ENCODE measurements around the gene DUSP10.
A peak's percentile ranks its signal among the peaks of the same experiment; 100 is the strongest.

The DUSP10 gene

DNA sequence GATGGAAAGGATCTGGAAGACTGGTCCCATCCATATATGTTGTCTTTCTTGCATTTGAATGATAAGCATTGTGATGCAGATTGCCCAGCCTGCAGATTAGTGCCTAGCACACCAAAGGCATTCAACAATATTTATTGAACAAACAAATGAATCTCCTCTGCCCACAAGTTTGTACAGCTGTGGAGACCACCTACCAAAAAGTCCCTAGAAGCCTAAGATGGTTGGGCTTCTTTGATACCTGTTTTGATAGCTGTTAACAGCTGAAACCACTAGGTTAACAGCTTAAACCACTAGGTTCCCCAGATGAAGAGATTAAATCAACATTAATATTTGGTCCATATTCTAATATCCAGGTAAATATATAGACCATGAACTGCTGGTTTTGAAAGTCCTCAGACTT, 9.8 kb downstream of the DUSP10 start:
- DNase-seq (ENCODE audit: low spot score) = no peak

DNA sequence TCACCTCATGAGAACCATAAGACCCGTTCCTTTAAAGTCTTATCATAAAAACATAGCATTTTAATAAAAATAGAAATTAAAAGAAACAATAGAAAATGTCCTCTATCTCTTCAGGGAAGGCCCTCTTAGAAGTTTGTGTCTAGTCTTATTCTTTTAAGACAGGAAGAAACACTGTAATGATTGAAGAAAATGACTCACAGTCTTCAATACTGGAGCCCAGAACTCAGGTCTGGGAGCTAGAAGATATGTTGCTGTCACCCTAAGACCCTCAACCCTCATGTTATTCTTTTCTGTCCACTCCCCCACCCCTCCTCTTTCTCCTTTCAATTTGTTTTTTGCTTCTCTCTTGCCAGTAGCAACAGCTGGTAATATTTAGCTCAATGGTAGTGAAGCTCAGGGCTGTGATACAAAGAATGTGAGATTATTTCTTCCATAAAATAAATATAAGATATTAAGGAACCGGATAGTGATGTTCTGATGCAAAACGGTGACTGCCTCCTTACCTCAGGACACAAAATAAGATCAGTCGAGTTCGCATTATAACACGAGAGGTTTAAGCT, 12.0 kb downstream of the DUSP10 start:
- DNase-seq (ENCODE audit: low spot score) = no peak

DNA sequence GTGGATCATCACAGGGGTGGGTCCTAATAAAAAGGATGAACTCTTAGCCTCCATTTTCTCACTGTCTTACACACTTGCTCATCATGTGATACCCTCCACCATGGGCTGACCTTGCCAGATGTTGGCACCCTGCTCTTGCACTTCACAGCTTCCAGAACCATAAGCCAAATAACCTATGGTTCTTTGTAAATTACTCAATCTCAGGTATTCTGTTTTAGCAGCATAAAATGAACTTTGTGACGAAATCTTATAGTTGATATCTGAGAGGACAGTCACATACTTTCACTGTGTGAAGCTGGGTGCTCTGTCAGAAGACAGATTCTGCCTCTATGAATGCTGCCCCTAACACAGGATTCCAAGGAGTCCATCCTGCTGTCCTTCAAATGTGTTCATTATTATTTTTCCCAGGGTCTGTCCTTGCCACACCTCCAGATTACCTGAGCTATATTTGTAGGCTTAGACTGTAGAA, 13.8 kb downstream of the DUSP10 start:
- no peak for DNase-seq (ENCODE audit: low spot score)

DNA sequence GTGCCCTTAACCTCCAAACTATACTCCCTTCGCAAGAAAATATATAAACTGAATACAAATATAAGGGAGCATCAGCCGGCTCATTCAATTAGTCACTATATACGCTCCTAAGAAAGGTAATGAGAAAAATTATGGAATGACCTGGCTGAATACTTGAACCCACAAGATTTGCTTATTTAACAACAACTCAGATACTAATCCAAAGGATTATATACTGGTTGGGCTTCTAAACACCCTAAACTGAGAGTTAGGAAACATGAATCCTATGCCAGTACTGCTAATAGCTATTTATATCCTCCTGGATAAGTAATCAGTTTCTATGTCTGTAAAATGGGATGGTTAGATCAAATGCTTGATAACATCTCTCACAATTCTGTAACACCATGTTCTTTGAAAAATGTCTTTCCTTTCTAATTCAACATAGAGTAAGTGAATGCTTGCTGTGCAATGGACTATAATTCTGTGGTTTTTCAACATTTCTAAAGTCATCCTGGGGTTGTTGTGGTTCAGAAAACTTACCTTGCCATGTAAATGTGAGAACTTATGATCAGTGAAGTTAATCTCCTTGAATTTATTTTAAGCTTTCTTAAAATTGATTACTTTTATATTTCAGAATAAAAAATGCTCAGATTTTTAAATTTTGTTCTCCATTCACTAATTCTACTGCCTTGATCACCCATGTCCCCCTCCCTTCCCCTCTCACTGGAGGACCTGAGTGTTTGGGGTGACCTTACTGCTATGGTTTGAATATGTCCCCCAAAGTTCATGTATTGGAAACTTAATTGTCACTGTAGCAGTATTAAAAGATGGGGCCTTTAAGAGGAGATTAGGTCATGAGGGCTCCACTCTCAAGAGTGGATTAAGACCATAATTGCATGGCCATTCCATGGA, 14.5 kb downstream of the DUSP10 start:
- DNase-seq (ENCODE audit: low spot score) = no peak

DNA sequence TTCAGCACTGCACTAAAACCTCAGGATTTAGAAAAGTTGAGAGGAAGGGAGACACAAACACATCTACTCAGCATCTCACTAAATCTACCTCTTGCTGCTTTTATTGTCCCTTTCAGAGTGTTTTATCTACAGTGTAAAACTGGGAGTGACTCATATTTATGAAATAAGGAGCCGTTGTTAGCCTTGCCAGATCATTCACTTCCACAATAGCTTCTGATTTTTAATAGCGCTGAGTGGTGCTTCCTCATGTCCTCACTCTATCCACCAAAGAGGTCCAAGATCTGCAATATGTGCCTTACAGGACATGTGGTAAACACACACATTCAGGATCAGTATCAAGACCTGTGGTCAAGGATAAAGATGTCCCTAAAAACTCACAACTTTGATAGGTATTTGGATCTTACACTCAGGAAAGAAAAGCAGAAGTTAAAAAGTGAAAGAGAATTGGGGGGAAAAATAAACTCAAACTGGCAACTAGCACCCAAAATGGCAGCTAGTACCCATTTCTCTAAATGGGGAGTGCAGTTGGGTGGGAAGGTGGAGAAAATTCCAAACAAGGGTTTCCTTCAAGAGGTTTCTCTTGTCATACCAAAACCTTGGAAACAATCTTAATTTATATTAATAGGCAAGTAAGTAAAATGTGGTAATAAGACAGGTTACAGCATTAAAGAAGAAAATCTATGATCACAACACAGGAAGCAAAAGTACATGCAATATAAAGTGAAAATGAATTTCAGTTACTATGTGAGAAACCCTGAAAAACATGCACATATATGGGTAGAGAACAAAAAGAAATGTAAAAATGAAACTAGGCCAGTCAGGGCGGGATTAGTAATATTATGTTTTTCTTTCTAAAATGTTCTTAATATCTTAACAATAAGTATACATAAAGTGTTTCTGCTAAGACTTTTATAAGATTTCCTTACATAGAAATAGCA, 15.9 kb downstream of the DUSP10 start:
- no peak for DNase-seq (ENCODE audit: low spot score)

DNA sequence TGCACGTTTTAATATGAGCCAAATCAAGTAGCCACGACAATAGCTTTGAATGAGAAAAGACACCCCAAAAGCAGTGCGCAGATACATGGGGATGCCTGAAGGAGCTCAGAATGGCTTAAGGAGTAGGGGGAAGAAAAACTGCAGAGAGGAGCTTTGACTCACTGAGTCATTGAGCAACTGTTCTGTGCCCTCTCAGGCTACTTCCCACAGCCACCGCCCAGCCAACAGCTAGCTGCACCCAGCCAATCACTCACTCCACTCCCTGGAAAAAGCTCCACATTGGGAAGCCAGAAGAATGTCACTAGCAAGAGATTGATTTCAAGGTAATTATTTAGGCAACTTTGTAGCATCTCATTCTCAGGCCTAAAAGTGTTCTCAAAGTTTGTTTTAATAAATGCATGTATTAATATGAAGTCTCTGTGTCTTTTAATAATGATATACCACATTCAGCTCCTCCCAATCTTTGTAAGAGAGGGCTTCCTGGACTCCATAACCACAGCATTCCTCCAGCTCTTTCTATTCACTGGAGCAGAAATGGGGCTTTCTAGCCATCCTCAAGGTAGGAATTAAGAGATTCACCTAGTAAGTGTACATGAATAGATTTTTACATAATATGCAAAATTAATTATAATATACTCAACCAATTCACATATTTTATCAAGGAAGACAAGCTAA, 16.8 kb downstream of the DUSP10 start:
- DNase-seq (ENCODE audit: low spot score) = no peak

DNA sequence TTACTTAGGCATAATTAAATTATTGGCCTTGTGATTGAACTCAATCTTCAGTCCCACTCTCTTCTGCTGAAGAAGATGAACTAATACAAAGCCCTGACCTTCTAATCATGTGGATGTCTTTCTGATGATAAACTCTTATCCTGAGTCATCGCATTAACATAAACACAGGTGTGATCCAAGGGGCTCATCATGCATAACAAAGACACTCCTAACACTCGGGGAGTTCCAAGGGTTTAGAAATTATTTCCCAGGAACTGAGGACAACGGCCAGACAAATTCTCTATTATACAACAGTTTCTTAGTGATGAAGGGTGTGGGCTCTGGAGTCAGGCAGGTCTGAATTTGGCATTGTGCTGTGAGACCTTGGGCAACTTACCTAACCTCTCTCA, 18.0 kb downstream of the DUSP10 start:
- no peak for DNase-seq (ENCODE audit: low spot score)

DNA sequence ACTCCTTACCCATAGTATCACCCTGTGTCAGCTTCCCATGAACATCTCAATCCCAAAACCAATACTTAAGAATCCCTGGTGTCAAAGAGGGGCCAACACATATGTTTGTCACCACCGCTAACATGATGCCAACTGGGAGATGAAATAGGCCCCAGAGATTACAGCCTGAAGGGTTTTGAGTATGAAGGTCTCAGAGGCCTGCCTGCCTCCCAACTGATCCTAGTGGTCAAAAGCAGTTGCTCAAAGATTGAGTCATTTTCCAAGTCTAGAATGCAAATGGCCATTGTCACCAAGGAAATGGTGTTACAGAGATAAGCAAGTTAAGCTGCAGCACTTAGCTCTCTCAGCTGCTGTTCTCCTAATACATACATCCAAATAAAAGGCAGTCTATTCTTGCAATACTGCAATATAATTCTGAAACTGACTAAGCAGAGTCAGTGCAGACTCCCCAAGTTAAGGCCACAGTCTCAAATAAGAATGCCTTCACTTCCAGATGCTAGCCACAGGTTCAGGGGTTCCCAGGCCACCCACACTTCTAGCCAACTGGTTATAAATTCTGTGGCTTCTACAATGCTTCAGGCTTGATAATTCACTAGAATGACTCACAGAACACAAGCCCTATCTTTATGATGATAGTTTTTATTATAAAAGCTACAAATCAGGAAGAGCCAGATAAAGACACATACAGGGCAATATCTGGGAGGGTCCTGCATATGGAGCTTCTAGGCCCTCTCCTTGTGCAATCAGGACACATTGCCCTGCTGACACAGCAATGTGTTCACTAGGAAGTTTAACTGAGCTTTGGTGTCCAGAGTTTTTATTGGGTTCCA, 18.7 kb downstream of the DUSP10 start:
- DNase-seq (ENCODE audit: low spot score) = no peak

DNA sequence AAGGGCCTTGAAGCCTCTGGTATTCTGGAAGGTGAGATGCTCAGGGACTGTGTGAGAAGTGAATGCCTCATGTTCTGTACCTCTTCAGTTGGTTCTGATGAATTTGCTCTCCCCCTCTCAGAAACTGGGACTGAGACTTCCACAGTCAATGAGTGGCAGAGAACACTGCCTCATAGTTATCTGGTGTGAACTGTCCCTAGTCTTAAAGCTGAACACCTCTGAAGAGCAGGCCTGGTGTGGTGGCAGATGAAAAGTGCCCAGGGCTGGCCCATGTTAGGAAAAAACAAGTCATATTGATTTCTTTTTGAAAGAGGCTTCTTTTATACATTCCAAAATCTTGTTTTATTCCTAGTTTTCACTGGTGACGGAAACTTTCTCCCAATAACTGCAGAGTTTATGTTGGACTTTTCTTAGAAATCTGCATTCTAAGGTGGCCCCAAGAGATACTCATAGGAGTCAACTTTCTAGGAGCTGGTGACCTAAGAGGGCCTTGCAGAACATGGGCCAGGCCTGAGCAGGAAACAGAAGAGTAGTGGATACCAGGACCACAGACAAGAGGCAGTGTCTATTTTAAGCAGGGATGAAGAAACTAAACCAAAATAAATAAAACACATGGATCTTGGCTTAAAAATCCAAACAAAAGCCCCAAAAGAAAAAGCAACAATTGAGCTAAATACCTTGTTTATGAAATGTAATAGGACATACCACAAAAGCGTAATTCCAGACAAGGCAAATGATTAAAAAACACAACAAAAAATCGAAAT, 19.5 kb downstream of the DUSP10 start:
- DNase-seq (ENCODE audit: low spot score) = no peak

DNA sequence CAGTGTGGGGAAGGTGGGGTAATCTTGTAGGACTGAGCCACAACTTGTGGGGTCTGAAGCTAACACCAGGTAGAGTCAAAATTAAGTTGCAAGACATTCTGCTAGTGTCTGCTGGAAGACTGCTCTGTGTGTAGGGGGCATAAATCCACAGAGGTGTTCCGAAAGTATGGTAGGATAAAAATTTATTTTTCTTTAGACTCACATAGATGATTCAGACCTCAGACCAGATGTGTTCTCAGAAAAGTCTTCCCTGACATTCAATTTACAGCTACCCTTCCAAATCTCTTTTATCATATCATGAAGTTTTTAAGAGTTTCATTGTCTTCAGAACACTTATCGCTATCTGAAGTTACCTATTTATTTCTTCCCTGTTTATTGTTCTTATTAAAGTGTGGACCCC, 21.3 kb downstream of the DUSP10 start:
- no peak for DNase-seq (ENCODE audit: low spot score)

DNA sequence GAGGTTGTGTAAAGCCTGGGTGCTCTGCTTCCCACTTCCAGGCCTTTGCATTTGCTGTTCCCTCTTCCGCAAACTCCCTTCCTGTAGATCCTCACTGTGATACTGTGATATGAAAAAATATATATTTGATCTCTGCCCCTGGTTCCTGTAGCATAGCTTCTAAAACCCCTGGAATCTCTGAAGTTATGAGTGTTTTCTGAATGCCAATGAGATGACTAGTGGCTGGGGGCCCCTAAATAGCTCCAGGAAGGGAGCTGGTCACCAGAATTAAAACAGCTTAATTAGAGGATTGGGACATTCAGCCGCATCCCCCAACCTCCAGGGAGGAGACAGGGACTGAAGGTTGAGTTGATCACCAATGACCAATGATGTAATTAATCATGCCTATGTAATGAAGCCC, 21.9 kb downstream of the DUSP10 start:
- no peak for DNase-seq (ENCODE audit: low spot score)

DNA sequence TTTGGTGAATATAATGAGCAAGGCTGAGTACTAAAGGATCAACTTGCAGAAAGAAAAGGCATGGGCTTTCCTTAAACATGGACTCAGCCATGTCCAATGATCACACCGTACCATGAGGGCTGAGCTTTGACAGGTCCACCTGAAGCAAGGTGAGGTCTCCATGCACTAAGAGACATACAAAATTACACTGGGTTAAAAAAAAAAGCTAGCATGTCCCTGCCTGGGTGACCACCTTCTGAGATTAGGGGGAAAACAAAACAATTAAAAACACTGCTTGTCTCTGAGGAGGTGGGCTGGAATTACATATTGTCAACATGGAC, 22.7 kb downstream of the DUSP10 start:
- no peak for DNase-seq (ENCODE audit: low spot score)

DNA sequence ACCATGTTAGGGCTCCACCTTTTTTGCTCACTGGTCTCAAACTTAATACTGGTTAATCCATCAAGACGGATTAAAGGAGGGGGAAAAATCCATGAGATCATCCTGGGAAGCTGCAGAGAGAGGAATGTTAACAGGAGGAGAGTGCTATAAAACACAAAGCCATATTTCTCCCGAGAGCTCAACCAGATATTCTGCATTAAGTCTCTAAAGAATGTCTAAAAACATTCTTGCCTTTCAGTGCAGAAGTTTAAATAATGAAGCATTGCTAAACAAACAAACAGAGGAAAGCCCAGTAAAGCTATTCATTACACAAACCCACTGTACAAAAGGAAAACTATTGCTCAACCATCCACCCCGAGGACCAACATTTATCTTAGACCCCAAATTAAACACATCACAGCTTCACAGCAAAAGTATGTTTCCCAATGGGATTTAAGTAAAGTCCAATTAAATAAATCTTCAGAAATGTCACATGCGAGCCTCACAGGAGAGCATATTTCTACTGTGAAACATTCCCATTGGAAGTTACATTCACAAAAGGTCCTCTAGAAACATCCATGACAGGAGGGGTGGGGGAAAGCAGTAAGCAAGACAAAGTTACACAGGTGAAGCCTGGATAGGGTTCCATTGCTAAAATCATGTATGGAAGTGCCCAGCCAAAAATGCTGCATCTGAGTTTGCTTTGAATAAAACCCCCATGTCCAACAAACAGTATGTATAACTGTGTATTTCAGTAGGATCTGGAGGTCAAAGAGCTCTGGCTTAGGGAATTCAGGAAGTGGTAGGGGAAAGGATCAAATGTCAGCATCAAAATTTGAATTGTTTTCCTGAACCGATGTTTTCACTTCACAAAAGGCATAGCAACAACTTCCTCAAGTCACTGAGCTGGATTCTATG, 23.3 kb downstream of the DUSP10 start:
- no peak for DNase-seq (ENCODE audit: low spot score)

DNA sequence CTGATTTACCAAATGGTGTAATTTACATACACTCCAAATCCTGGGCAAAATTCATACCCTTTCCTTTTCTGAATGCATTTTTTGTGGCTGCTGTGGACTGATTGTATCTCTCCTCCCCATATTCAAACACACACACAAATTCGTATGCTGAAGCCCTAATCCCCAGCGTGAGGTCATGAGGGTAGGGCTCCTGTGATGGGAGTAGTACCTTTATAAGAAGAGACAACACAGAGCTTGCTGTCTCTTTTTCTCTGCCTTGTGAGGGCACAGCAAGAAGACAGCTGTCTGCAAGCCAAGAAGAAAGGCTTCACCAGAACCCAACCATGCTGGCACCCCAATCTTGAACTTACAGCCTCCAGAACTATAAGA, 24.4 kb downstream of the DUSP10 start:
- no peak for DNase-seq (ENCODE audit: low spot score)

DNA sequence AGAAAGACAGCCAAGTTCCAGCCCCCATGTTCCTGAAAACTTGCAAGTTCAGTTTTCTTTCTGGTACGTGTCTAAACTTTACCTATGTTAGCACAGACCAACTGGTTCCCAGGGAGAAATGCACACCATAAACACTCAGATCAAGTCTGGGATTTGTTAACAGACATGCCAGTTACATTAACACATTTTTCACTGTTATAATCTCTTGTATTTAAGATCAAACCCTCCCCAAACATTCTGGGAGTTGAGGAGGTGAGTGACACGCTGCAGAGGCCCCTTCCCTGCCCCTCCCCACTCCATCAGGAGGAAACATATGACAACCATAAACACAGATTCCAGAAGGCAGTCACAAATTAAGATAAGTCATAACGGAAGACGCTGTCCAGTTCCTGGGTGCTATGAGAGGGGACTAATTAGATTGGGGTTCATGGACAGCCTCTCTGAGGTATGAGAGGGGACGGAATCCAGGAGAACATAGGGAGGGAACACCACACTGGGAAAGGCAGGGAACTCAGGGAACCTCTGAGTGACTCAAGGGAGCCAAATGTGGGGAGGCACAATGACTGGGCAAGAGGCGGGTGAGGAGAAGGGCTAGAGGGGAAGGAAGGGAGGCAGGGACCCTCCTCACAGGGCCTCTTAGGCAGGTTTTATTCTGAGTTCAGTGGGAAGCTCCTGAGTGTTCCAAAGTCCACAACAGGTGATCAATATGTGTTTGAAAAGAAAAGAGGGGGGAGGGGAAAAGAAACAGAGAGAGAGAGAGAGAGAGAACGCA, 25.0 kb downstream of the DUSP10 start:
- peak; percentile 63 for DNase-seq (ENCODE audit: low spot score)

DNA sequence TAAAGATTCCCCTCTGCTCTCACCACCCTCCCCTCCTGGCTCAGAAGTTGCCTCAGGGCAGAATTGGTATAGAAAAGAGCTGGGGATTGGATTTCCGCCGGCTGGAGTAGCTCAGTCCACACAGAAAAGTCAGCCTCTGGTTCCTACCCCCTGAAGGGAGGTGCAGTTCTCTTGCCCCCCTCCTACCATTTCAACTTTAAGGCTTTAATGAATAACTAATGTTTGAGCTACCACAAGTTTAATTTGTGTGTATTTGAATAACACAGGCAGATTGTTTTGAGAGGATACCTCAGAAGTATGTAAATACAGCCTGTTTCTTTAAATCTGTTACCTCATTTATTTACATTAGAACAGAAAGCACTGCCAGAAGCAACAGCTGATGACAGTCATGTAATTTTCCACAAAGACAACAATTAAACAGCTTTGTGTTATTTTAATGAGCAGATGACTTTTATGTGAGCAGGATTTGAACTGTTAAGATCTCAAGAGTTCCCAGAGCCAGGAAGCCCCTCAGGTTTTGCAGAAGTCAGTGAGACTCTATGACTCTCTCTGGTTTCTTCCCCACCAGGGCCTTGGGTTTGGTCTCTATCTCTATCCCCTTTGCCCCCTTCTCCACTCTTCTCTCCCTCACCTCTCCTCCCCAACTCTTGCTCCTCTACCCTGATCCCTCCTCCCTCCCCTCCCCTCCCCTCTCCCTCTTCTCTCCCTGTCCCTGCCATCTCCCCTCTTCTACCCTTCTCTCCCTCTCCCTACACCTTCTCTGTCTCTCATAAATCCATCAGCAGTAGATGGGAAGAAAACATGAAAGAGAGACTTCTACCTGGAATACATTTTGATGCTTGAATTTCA, 26.3 kb downstream of the DUSP10 start:
- DNase-seq (ENCODE audit: low spot score) = no peak
